Stimulated activated naive CD4-positive, alpha-beta T cell (primary cell): ENCODE data around the gene BTG2.
"Not testable (repeated sequence)": the region's sequence is repeated elsewhere in the genome, so short reads cannot be mapped to it uniquely, and the experiment has no call there.

Experiments
- DNase-seq, 6 experiments: peaks; one replicate each; lab custom pipeline; 2025; lab: John Stamatoyannopoulos, UW

BTG2 gene

GRCh38 chr1:203304919-203305808 lies at the start of gene BTG2:
Gene BTG2 (plus strand): TSS chr1:203305519. CDS start chr1:203305607, 88 bp downstream.
- peak; percentile 85 to 94 (median 90) for DNase-seq

- DNase-seq: not testable (repeated sequence)
These were observed 48.7 kb upstream of the BTG2 start for GRCh38 chr1:203256636-203257035.

- DNase-seq: no peak
These were observed 41.8 kb upstream of the BTG2 start for GRCh38 chr1:203263496-203263895.

- no peak for DNase-seq
These were observed 41.2 kb upstream of the BTG2 start for GRCh38 chr1:203264052-203264501.

GRCh38 chr1:203265541-203265940 lies 39.8 kb upstream of the BTG2 start:
- no peak for DNase-seq

GRCh38 chr1:203266140-203266539 lies 39.2 kb upstream of the BTG2 start:
- not testable (repeated sequence) for DNase-seq

- DNase-seq: peak; percentile 62 to 92 (median 76)
These were observed 37.9 kb upstream of the BTG2 start for GRCh38 chr1:203267347-203267846.

GRCh38 chr1:203267912-203268311 lies 37.4 kb upstream of the BTG2 start:
- no peak for DNase-seq

GRCh38 chr1:203268901-203269653 lies 36.2 kb upstream of the BTG2 start:
- DNase-seq: peak; percentile 30 to 84 (median 62)

GRCh38 chr1:203269654-203270020 lies 35.7 kb upstream of the BTG2 start:
- no peak for DNase-seq

GRCh38 chr1:203270448-203270847 lies 34.9 kb upstream of the BTG2 start:
- DNase-seq: no peak

GRCh38 chr1:203271018-203271743 lies 34.1 kb upstream of the BTG2 start:
- DNase-seq: peak; percentile 42 to 78 (median 69)

GRCh38 chr1:203271962-203272632 lies 33.2 kb upstream of the BTG2 start:
- no peak for DNase-seq

GRCh38 chr1:203272633-203273205 lies 32.6 kb upstream of the BTG2 start:
- no peak for DNase-seq

GRCh38 chr1:203273206-203273868 lies 32.0 kb upstream of the BTG2 start:
- peak; percentile 77 to 91 (median 84) for DNase-seq

GRCh38 chr1:203273869-203274602 lies 31.3 kb upstream of the BTG2 start:
- DNase-seq: no peak

GRCh38 chr1:203274603-203275381 lies 30.5 kb upstream of the BTG2 start:
- no peak for DNase-seq

- no peak for DNase-seq
These were observed 29.6 kb upstream of the BTG2 start for GRCh38 chr1:203275656-203276272.

- no peak for DNase-seq
These were observed 28.9 kb upstream of the BTG2 start for GRCh38 chr1:203276408-203276807.
